Measurements from ENCODE around the gene OPTC. TPM values are rescaled to one million over a fixed set of nuclear protein-coding genes. Genes with fewer than 3 reads are reported as not detected.

The OPTC gene
- total RNA-seq, 1 experiment from 2014 or later, result not detected

GRCh38 chr1:203519896-203520295 lies 25.9 kb downstream of the OPTC start (continued):
- TF ChIP-seq JUND (IDR thresholded peaks at IDR 0.05) (no peak), REST (IDR thresholded peaks at IDR 0.05; ENCODE audit: low read depth) (no peak), CBX3 (IDR thresholded peaks at IDR 0.05; ENCODE audit: low read depth) (no peak), FOSL1 (IDR thresholded peaks at IDR 0.05; ENCODE audit: low read depth) (no peak)

GRCh38 chr1:203520315-203520714 lies 26.4 kb downstream of the OPTC start:
- POLR2A ChIA-PET, result no interaction called here
- H3K27ac ChIP-seq (ENCODE audit: low read depth, low read length), result no peak overlapping the region

More at GRCh38 chr1:203520315-203520714, 26.4 kb downstream of the OPTC start:
- Histone ChIP-seq H3K4me2 (ENCODE audit: low read length) (no peak overlapping the region), H3K9me2 (ENCODE audit: insufficient read depth) (no peaks in the 10 kb centered on the region), H3K9ac (ENCODE audit: low read length) (no peak overlapping the region), H2AFZ (ENCODE audit: low read depth, low read length, poor library complexity, severe bottlenecking) (no peak overlapping the region), H3K36me3 (ENCODE audit: control insufficient read depth in 1 of 2, insufficient read depth in 2 of 2, low read length in 2 of 2) (no peaks in the 10 kb centered on the region), H3K9me3 (ENCODE audit: control insufficient read depth in 1 of 2, insufficient read depth in 1 of 2, low read depth in 1 of 2, low read length in 2 of 2) (no peaks in the 10 kb centered on the region), H4K20me1 (ENCODE audit: insufficient read depth) (no peaks in the 10 kb centered on the region), H3K79me2 (ENCODE audit: insufficient read depth, low read length) (no peaks in the 10 kb centered on the region), H3K4me3 (replicated peaks in 1 of 2; ENCODE audit: low read depth in 1 of 2, low read length in 2 of 2) (no peak overlapping the region), H3K4me1 (ENCODE audit: control insufficient read depth in 1 of 2, insufficient read depth in 2 of 2, low read length in 2 of 2) (peaks cover 0 to 13% of the 10 kb centered on the region in 2 experiments; a peak in 1 of 4 replicates), H3K27me3 (ENCODE audit: insufficient read depth, low read length) (no peaks in the 10 kb centered on the region)
- intact Hi-C loops (cut with micrococcal nuclease), result no loop called here
- RAD21 ChIA-PET (ENCODE audit: low non-redundant PET in 1 of 2, low total read pairs in 2 of 2, uncharacterized antibody in 2 of 2, unreplicated experiment in 2 of 2), result interaction anchor here in 1 of 2 experiments (1.4 kb wide), 1 partner anchor 181 kb away, joined by 3 read pairs; no protein-coding TSS in a partner anchor
- CTCF ChIA-PET, result interaction anchor here (1.7 kb wide), 1 partner anchor 16 kb away, joined by 4 read pairs; no protein-coding TSS in a partner anchor
- no peak for ATAC-seq
- TF ChIP-seq CBX3 (IDR thresholded peaks at IDR 0.05; ENCODE audit: low read depth), result no peak
- TF ChIP-seq POLR2A (IDR thresholded peaks at IDR 0.05; ENCODE audit: borderline replicate concordance, extremely low read depth, insufficient read depth, insufficient read length), result no peak
- TF ChIP-seq POLR2AphosphoS5 (IDR thresholded peaks at IDR 0.05; ENCODE audit: low read depth, low read length), result no peak
- no peak for TF ChIP-seq RAD21 (IDR thresholded peaks at IDR 0.05; ENCODE audit: low read depth)
- TF ChIP-seq EZH2 (IDR thresholded peaks at IDR 0.05), result no peak
- no peak for TF ChIP-seq FOSL1 (IDR thresholded peaks at IDR 0.05; ENCODE audit: low read depth)
- no peak for TF ChIP-seq TCF7L2 (IDR thresholded peaks at IDR 0.05; ENCODE audit: borderline replicate concordance, extremely low read depth, insufficient read depth, insufficient read length)
- no peak for TF ChIP-seq EZH2phosphoT487 (IDR thresholded peaks at IDR 0.05; ENCODE audit: borderline replicate concordance)
- TF ChIP-seq SIN3A (IDR thresholded peaks at IDR 0.05; ENCODE audit: low read depth), result no peak
- no peak for TF ChIP-seq SP1 (IDR thresholded peaks at IDR 0.05; ENCODE audit: low read depth)
- no peak for TF ChIP-seq CEBPB (IDR thresholded peaks at IDR 0.05; ENCODE audit: low read depth)
- no peak for TF ChIP-seq JUND (IDR thresholded peaks at IDR 0.05)
- no peak for DNase-seq (ENCODE audit: low read depth, low spot score)
- no TSS peak for BruUV-seq (replicated peaks)
